Neural cell (in vitro differentiated cells): ENCODE results near the gene LRIG1. TPM values are rescaled to one million over a fixed set of nuclear protein-coding genes. Genes with fewer than 3 reads are reported as not detected.

ENCODE experiments used
- H2AFZ ChIP-seq: fragments of 200-600, 300-800 bp; sonication (generic), shearing (Covaris generic); 2 replicates; pipeline ENCODE4 v1.6.0; 2014; ENCODE audit warnings: low read depth, mild to moderate bottlenecking, antibody characterized with exemption, low read length, moderate library complexity
- H3F3A ChIP-seq: fragments of 200-600 bp; shearing (Covaris generic); 2 replicates; pipeline ENCODE4 v1.6.1; 2016; ENCODE audit warnings: mild to moderate bottlenecking, moderate library complexity, mixed read lengths, antibody characterized with exemption, low read length; ENCODE audit not compliant: insufficient read depth, poor library complexity, severe bottlenecking
- H3K27ac ChIP-seq: fragments of 200-600, 300-800 bp; sonication (generic), shearing (Covaris generic); 2 replicates; pipeline ENCODE4 v1.5.1; 2014; ENCODE audit warnings: mild to moderate bottlenecking, low read length, moderate library complexity
- H3K27me3 ChIP-seq: fragments of 300-800, 200-600 bp; sonication (generic), shearing (Covaris generic); 2 replicates; pipeline ENCODE4 v1.6.0; 2014; ENCODE audit warnings: mild to moderate bottlenecking, low read depth, low read length, moderate library complexity; ENCODE audit not compliant: insufficient read depth
- H3K36me3 ChIP-seq: fragments of 300-800, 200-600 bp; sonication (generic), shearing (Covaris generic); 2 replicates; pipeline ENCODE4 v1.5.1; 2014; ENCODE audit warnings: mild to moderate bottlenecking, antibody characterized with exemption, low read length, moderate library complexity; ENCODE audit not compliant: insufficient read depth
- H3K4me2 ChIP-seq: fragments of 300-800, 200-600 bp; sonication (generic), shearing (Covaris generic); 2 replicates; pipeline ENCODE4 v1.6.0; 2014; ENCODE audit warnings: mild to moderate bottlenecking, low read length
- H3K4me3 ChIP-seq: fragments of 300-800, 200-600 bp; sonication (generic), shearing (Covaris generic); 2 replicates; pipeline ENCODE4 v1.5.1; 2014; ENCODE audit warnings: mild to moderate bottlenecking, low read length, moderate library complexity
- H3K79me2 ChIP-seq: fragments of 200-600 bp; shearing (Covaris generic); replicated peaks from 2 replicates; pipeline ENCODE4 v1.6.0; 2014; ENCODE audit warnings: mild to moderate bottlenecking, low read length, moderate library complexity; ENCODE audit not compliant: insufficient read depth
- H3K9ac ChIP-seq: fragments of 300-800, 200-600 bp; sonication (generic), shearing (Covaris generic); 2 replicates; pipeline ENCODE4 v1.6.1; 2016; ENCODE audit warnings: mild to moderate bottlenecking, low read length, mixed read lengths
- H3K9me2 ChIP-seq: fragments of 200-600 bp; shearing (Covaris generic); 2 replicates; pipeline ENCODE4 v1.6.1; 2016; ENCODE audit warnings: mild to moderate bottlenecking, low read length, mixed read lengths; ENCODE audit not compliant: insufficient read depth
- H3K9me3 ChIP-seq: fragments of 200-600, 300-800 bp; sonication (generic), shearing (Covaris generic); 2 replicates; pipeline ENCODE4 v1.6.1; 2016; ENCODE audit warnings: mild to moderate bottlenecking, mixed run types, low read length, moderate library complexity, mixed read lengths
- H4K20me1 ChIP-seq: fragments of 200-600 bp; shearing (Covaris generic); 2 replicates; pipeline ENCODE4 v1.6.1; 2016; ENCODE audit warnings: mild to moderate bottlenecking, mixed run types; ENCODE audit not compliant: insufficient read depth
- CTCF ChIP-seq: fragments of 450-650 bp; IDR thresholded peaks from 2 replicates; pipeline ENCODE4 v1.5.1; 2014; ENCODE audit warnings: antibody characterized with exemption, mild to moderate bottlenecking, moderate library complexity; ENCODE audit not compliant: poor library complexity, severe bottlenecking
- EP300 ChIP-seq: fragments of 450-650 bp; conservative IDR thresholded peaks from 2 replicates; pipeline ENCODE4 v1.6.1; 2014; ENCODE audit warnings: antibody characterized with exemption, mild to moderate bottlenecking, moderate library complexity; ENCODE audit not compliant: poor library complexity, severe bottlenecking
- EZH2 ChIP-seq: fragments of 200-600, 300-800 bp; shearing (Covaris generic), sonication (generic); IDR thresholded peaks from 2 replicates; pipeline ENCODE4 v1.6.1; 2014; ENCODE audit warnings: antibody characterized with exemption, low read length, borderline replicate concordance, mild to moderate bottlenecking; ENCODE audit not compliant: insufficient read depth, poor library complexity, severe bottlenecking
- MXI1 ChIP-seq: fragments of 450-650 bp; conservative IDR thresholded peaks from 2 replicates; pipeline ENCODE4 v1.6.1; 2014; ENCODE audit warnings: antibody characterized with exemption, mild to moderate bottlenecking; ENCODE audit not compliant: poor library complexity, severe bottlenecking
- POLR2AphosphoS5 ChIP-seq: IDR thresholded peaks from 2 replicates; pipeline ENCODE4 v1.6.1; 2012
- RAD21 ChIP-seq: fragments of 450-650 bp; conservative IDR thresholded peaks from 2 replicates; pipeline ENCODE4 v1.6.1; 2014; ENCODE audit warnings: antibody characterized with exemption, mild to moderate bottlenecking, moderate library complexity
- REST ChIP-seq: IDR thresholded peaks from 2 replicates; pipeline ENCODE4 v1.6.1; 2012; ENCODE audit warnings: borderline replicate concordance
- SMC3 ChIP-seq: fragments of 450-650 bp; conservative IDR thresholded peaks from 2 replicates; pipeline ENCODE4 v1.6.1; 2014; ENCODE audit warnings: antibody characterized with exemption, mild to moderate bottlenecking, moderate library complexity; ENCODE audit not compliant: poor library complexity
- TAF1 ChIP-seq: IDR thresholded peaks from 2 replicates; pipeline ENCODE4 v1.6.1; 2012; ENCODE audit warnings: low read depth
- polyA plus RNA-seq: library from polyadenylated mRNA; depleted of rRNA; stranded (reverse); fragments of >200 nt; gene quantifications from 2 replicates; pipeline ENCODE4 v1.2.3, GENCODE V29; 2014

The LRIG1 gene
- polyA plus RNA-seq, 1 donor from 2014 or later, result 7.1 TPM

GRCh38 chr3:66452303-66453011, 48.4 kb downstream of the LRIG1 start:
- TF ChIP-seq MXI1 (no peak), SMC3 (no peak), EZH2 (no peak), CTCF (no peak), TAF1 (no peak), RAD21 (no peak), POLR2AphosphoS5 (no peak), EP300 (no peak), REST (no peak)

GRCh38 chr3:66451766-66452165, 49.1 kb downstream of the LRIG1 start:
- Histone ChIP-seq H3K4me2 (no peak overlapping the region), H3K9ac (no peak overlapping the region), H3F3A (no peaks in the 10 kb centered on the region), H3K79me2 (no peaks in the 10 kb centered on the region), H3K9me3 (no peaks in the 10 kb centered on the region), H3K27me3 (no peaks in the 10 kb centered on the region), H3K36me3 (no peaks in the 10 kb centered on the region), H3K9me2 (no peaks in the 10 kb centered on the region), H4K20me1 (no peaks in the 10 kb centered on the region), H2AFZ (no peak overlapping the region), H3K27ac (no peak overlapping the region), H3K4me3 (no peak overlapping the region)
- TF ChIP-seq SMC3 (no peak), REST (no peak), EP300 (no peak)

More at GRCh38 chr3:66452303-66453011, 48.4 kb downstream of the LRIG1 start:
- no peaks in the 10 kb centered on the region for H3K9me3 ChIP-seq
- H3K9me2 ChIP-seq, result no peaks in the 10 kb centered on the region
- H3K27me3 ChIP-seq, result no peaks in the 10 kb centered on the region
- no peak overlapping the region for H3K4me2 ChIP-seq
- no peaks in the 10 kb centered on the region for H4K20me1 ChIP-seq
- H3F3A ChIP-seq, result no peaks in the 10 kb centered on the region
- no peak overlapping the region for H3K9ac ChIP-seq
- no peaks in the 10 kb centered on the region for H3K79me2 ChIP-seq
- H2AFZ ChIP-seq, result no peak overlapping the region
- H3K27ac ChIP-seq, result no peak overlapping the region
- H3K4me3 ChIP-seq, result no peak overlapping the region
- no peaks in the 10 kb centered on the region for H3K36me3 ChIP-seq
